Measurements from ENCODE around the gene WDR59. TPM values are rescaled to one million over a fixed set of nuclear protein-coding genes. Genes with fewer than 3 reads are reported as not detected.

Gene WDR59
- total and polyA plus RNA-seq, 2 donors (not counting 3 experiments of a cell fraction or from before 2014, with no cell fraction given), result 51.1 to 60.0 TPM

DNA sequence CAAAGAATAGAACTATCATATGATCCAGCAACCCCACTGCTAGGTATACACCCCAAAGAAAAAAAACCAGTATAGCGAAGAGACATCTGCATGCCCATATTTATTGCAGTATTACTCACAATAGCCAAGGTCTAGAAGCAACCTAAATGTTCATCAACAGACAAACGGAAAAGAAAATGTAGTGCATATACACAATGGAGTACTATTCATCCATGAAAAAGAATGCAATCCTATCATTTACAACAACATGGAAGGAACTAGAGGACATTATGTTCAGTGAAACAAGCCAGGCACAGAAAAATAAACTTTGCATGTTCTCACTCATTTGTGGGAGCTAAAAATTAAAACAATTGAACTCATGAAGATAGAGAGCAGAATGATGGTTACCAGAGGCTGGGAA is 55.3 kb downstream of the WDR59 start:
- FAIRE-seq (no peak), DNase-seq (ENCODE audit: low read depth, low spot score) (no peak)
- no peak for TF ChIP-seq POLR2A (IDR thresholded peaks at IDR 0.05; ENCODE audit: low read depth, low read length)
- no peak for TF ChIP-seq MYC (IDR thresholded peaks at IDR 0.05; ENCODE audit: low read depth, low read length)
- TF ChIP-seq EZH2 (IDR thresholded peaks at IDR 0.05; ENCODE audit: borderline replicate concordance, low read depth, low read length, severe bottlenecking), result no peak
- no peak for TF ChIP-seq JUN (IDR thresholded peaks at IDR 0.05; ENCODE audit: borderline replicate concordance, insufficient read depth, insufficient read length, low read depth)
- TF ChIP-seq FOS (IDR thresholded peaks at IDR 0.05; ENCODE audit: borderline replicate concordance, insufficient read depth, low read length), result no peak
- TF ChIP-seq, protein P1, sequence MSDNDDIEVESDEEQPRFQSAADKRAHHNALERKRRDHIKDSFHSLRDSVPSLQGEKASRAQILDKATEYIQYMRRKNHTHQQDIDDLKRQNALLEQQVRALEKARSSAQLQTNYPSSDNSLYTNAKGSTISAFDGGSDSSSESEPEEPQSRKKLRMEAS (IDR thresholded peaks at IDR 0.05; ENCODE audit: insufficient read depth, insufficient read length), result no peak
- TF ChIP-seq GATA2 (IDR thresholded peaks at IDR 0.05; ENCODE audit: insufficient read depth, insufficient read length, low read depth, low read length), result no peak
- TF ChIP-seq POLR2AphosphoS5 (IDR thresholded peaks at IDR 0.05; ENCODE audit: insufficient read depth, low read depth, low read length), result no peak
- TF ChIP-seq, protein P2, sequence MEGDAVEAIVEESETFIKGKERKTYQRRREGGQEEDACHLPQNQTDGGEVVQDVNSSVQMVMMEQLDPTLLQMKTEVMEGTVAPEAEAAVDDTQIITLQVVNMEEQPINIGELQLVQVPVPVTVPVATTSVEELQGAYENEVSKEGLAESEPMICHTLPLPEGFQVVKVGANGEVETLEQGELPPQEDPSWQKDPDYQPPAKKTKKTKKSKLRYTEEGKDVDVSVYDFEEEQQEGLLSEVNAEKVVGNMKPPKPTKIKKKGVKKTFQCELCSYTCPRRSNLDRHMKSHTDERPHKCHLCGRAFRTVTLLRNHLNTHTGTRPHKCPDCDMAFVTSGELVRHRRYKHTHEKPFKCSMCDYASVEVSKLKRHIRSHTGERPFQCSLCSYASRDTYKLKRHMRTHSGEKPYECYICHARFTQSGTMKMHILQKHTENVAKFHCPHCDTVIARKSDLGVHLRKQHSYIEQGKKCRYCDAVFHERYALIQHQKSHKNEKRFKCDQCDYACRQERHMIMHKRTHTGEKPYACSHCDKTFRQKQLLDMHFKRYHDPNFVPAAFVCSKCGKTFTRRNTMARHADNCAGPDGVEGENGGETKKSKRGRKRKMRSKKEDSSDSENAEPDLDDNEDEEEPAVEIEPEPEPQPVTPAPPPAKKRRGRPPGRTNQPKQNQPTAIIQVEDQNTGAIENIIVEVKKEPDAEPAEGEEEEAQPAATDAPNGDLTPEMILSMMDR (IDR thresholded peaks at IDR 0.05; ENCODE audit: extremely low read depth in 1 of 2, insufficient read depth in 1 of 2, low read depth in 1 of 2, low read length in 2 of 2), result no peak
- dilution Hi-C loops (cut with MboI; ENCODE audit: extremely low pct_ligation_motif_present, low sequenced_read_pairs), result no loop called here
- peaks cover 0 to 2% of the 10 kb centered on the region in 2 experiments for H3K36me3 ChIP-seq (ENCODE audit: control insufficient read depth in 2 of 2, extremely low read depth in 1 of 2, insufficient read depth in 2 of 2, low read length in 2 of 2)
- no peaks in the 10 kb centered on the region for H4K20me1 ChIP-seq (replicated peaks; ENCODE audit: control insufficient read depth, extremely low read depth, insufficient read depth, low read length)
- no peak overlapping the region for H2AFZ ChIP-seq (ENCODE audit: low read depth, low read length)
- CTCF ChIA-PET, result no interaction called here
- H3K4me2 ChIP-seq (ENCODE audit: insufficient read depth, low read length), result no peak overlapping the region
- no peaks in the 10 kb centered on the region for H3K4me1 ChIP-seq (ENCODE audit: control insufficient read depth, extremely low read depth, insufficient read depth, low read length)
- no TSS peak for BruUV-seq (replicated peaks)
- no peak overlapping the region for H3K9ac ChIP-seq (replicated peaks; ENCODE audit: extremely low read depth, insufficient read depth, low read length)
- no peaks in the 10 kb centered on the region for H3K27me3 ChIP-seq (ENCODE audit: control insufficient read depth in 2 of 2, insufficient read depth in 2 of 2, low read length in 2 of 2)
- intact Hi-C loops (cut with micrococcal nuclease), result no loop called here
- POLR2A ChIA-PET, result no interaction called here
- no peaks in the 10 kb centered on the region for H3K9me1 ChIP-seq (replicated peaks; ENCODE audit: control insufficient read depth, extremely low read depth, insufficient read depth, low read length)
- no peaks in the 10 kb centered on the region for H3K9me3 ChIP-seq (replicated peaks; ENCODE audit: control insufficient read depth, insufficient read depth, low read length)
- H3K4me3 ChIP-seq (replicated peaks in 1 of 3; ENCODE audit: insufficient read depth in 1 of 3, low read depth in 1 of 3, low read length in 3 of 3), result no peak overlapping the region
- H3K79me2 ChIP-seq (ENCODE audit: control insufficient read depth, insufficient read depth, low read length), result no peaks in the 10 kb centered on the region
- H3K27ac ChIP-seq (ENCODE audit: insufficient read depth, low read depth, low read length), result no peak overlapping the region
